HFF-Myc (cell line): ENCODE measurements around the gene SKI.

Experiments
- DNase-seq: peaks from one replicate; pipeline ENCODE4 v3.0.0-alpha.2; 2011; ENCODE audit warnings: low read depth; ENCODE audit errors: extremely low read depth
- H3K4me3 ChIP-seq: replicated peaks from 2 replicates; pipeline ENCODE4 v1.5.1; 2011; ENCODE audit warnings: low read depth, mild to moderate bottlenecking, control low read depth, low read length
- CTCF ChIP-seq: IDR thresholded peaks from 2 replicates; pipeline ENCODE4 v1.5.1; 2012; ENCODE audit warnings: mild to moderate bottlenecking, low read depth, low read length, control low read depth; ENCODE audit errors: missing control alignments

Gene SKI

DNA sequence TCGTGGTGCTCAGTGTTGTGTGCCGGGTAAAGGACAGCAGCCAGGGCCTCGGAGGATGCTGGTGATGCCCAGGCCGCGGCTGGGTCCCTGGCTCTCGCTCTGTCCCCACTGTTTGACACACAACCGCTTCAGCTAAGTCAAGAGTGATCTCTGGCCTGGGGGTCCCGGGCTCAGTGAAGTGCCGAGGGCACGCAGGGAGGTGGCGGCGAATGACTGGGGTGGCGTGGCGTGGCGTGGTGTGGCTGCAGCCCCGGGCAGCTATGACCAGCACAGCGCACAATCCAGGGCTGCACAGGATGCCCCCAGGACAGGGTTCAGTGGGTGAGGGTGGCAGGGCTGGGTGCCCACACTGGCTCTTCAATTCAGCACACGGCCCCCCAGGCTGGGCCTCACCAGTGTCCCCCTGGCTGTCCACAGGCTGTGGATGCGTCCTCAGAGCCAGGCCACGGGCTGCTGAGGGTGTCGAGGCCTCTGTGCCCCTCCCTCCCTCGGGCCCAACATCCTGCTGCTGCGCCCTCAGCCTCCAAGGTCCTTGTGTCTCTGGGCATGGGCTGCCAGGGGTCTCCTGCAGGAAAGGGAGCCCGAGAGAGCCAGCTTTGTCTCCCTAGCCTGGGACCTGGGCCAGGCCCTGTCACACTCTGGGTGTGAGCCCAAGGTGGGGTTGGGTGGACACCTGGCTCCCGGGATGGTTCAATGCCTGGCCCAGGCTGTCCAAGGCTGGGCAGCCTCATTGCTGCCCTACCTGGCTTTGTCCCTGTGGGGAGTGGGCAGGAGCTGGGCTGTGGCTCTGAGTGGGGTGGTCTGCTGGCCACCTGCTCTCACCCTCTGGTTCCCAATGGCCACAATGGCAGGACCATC is 12.0 kb upstream of the SKI start:
- H3K4me3 ChIP-seq: no peak overlapping the region
- no peak for TF ChIP-seq CTCF
- DNase-seq: no peak

- no peak for TF ChIP-seq CTCF
- H3K4me3 ChIP-seq: no peak overlapping the region
- no peak for DNase-seq
Observed at GRCh38 chr1:2216767-2217058, 11.4 kb upstream of the SKI start.

DNA sequence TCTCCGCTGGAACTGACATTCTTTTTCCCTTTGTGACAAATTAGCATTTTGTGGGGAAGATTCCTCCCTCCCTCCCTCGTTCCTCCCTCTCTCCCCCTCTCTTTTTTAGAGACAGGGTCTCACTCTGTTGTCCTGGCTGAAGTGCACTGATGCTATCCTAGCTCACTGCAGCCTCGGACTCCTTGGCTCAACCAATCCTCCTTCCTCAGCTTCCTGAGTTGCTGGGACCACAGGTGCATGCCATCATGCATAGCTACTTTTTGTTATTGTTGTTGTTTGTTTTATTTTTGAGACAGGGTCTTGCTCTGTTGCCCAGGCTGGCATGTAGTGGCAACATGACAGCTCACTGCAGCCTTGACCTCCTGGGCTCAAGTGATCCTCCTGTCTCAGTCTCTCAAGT is 6.8 kb upstream of the SKI start:
- H3K4me3 ChIP-seq: no peak overlapping the region
- no peak for TF ChIP-seq CTCF
- DNase-seq: no peak

DNA sequence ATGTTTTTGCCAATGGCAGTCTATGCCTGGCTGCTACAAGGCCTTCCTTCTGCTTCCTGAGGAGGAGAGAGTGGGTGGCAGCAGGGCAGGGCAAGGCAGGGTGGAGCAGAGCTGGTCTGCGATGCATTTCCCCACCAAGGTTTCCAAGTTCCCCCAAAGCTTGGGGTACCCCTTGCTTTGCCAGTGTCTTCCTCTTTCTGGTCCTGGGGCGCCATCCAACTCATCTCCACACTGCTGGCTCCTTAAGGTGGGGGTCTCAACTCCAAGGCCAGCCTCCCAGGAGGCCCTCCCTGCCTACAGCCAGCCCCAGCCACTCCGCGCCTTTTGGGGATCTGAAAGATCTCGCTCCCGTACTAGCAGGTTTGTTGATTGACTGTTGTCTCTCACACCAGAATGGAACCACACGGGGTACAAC is 3.9 kb upstream of the SKI start:
- no peak for DNase-seq
- TF ChIP-seq CTCF: no peak
- H3K4me3 ChIP-seq: no peak overlapping the region

DNA sequence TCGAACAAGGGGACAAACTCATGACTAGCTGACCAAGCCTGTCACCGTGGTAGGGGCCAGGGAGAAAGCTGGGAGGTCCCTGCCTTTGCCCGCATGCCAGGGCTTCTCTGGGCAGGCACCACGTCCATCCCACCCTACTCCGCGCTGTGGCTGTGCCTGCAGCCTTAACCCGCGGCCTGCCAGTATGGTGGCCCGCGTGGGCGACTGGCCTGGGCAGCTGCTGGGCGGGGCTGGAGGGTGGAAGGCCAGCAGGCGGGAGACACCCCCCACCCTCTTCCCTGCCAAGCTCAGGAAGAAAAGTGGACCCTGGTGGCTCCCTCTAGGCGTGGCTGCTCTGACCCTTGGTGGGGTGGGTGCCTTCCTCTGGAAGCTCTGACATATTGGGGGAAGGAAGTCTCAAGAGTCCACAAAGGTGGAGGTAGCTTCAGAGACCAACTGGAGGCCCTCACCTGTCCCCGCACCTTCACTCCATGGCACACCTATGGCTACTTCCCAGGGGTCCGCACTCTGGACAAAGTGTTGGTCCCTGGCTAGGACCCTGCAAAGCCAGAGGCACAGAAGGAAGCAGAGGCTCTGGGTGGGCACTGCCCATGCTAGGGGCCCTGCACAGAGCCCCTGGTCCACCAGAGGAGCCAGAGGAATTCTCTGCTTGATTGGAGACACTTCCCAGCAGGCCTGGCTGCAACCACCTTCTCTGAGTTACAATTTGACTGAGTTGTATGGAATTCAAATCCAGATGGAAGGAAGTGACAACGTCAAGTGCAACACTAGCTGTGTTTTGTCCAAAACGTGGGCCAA is 3.3 kb upstream of the SKI start:
- TF ChIP-seq CTCF: no peak
- H3K4me3 ChIP-seq: no peak overlapping the region
- DNase-seq: no peak

DNA sequence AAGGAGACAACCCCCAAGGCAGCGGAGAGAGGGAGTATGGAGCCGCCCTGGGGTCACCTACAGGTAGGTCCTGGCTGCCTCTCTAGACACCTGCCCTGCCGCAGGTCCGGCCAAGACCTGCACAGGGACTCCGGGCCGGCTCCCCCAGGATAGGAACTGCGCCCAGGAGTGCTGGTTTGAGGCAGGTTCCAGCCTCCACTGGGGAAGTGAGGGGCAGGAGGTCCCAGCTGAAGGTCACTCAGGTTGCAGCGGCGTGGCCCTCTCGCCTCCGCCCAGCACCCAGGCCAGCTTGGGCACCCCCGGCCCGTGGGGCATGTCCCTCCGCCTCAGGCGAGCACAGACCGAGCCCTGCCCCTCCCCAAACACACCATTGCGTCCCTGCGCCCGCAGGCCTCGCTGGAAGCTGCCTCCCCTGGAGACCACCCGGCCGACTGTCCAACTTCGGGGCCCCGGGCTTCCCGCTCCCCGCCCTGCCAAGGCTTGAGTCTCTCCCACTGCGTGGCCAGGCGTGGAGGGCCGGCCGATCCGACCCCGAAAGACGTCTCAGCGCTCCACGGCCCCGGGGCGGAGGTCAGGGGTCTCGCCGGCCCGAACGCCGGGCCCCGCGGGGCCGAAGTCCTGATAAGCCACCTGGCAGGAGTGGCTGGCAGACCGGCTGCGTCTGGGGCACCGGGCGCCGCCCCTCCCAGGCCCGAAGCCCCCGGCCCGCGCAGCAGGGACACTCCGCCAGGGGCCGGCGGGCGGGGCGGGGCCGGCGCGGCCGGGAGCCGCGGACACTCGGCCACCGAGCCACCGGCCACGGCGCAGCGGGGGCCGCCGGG is 1.4 kb upstream of the SKI start:
- no peak for TF ChIP-seq CTCF
- DNase-seq: no peak
- peak overlapping the region; percentile 53 for H3K4me3 ChIP-seq
